Ascending aorta (tissue), 2 donors: ENCODE data around the gene ALG11. TPM values are rescaled to one million over a fixed set of nuclear protein-coding genes. Genes with fewer than 3 reads are reported as not detected.
"Not testable (repeated sequence)": the region's sequence is repeated elsewhere in the genome, so short reads cannot be mapped to it uniquely, and the experiment has no call there.

Experiments
- DNase-seq, 2 donors: peaks; one replicate each; pipeline ENCODE4 v3.0.0-alpha.2; 2019; ENCODE audit warnings: low spot score in 2 of 2
- H3K27ac ChIP-seq, 2 donors: fragments of 200-600 bp; sonication (generic); one replicate each; pipeline ENCODE4 v1.5.1; 2016 to 2017; ENCODE audit warnings: mild to moderate bottlenecking in 1 of 2
- H3K27me3 ChIP-seq: fragments of 200-600 bp; sonication (generic); one replicate; pipeline ENCODE4 v1.5.1; 2017
- H3K36me3 ChIP-seq, 2 donors: fragments of 200-600 bp; sonication (generic); one replicate each; pipeline ENCODE4 v1.5.1; 2016
- H3K4me1 ChIP-seq, 2 donors: fragments of 200-600 bp; sonication (generic); one replicate each; pipeline ENCODE4 v1.5.1; 2016 to 2017; ENCODE audit warnings: mild to moderate bottlenecking in 1 of 2
- H3K4me3 ChIP-seq, 2 donors: fragments of 200-600 bp; sonication (generic); one replicate each; pipeline ENCODE4 v1.5.1; 2016 to 2017; ENCODE audit warnings: mild to moderate bottlenecking in 1 of 2
- H3K9me3 ChIP-seq, 2 donors: fragments of 200-600 bp; sonication (generic); one replicate each; pipeline ENCODE4 v1.5.1; 2016
- CTCF ChIP-seq, 3 experiments: fragments of 200-600 bp in 2 of 3; fragments of 450-650 bp in 1 of 3; sonication (generic) in 2 of 3; IDR thresholded peaks; one replicate each; pipeline ENCODE4 v1.5.1; 2016 to 2019; ENCODE audit warnings: antibody characterized with exemption in 3 of 3, mild to moderate bottlenecking in 1 of 3, moderate library complexity in 1 of 3
- intact Hi-C: fragments of 100-400 bp; cut with DNase I; formaldehyde crosslinking; loops from one replicate; pipeline ENCODE4 v1.15.1; 2023
- total RNA-seq: library from RNA; depleted of rRNA; stranded (reverse); fragments of >200 nt; gene quantifications from one replicate; pipeline ENCODE4 v1.1.0, GENCODE V29; 2016

The ALG11 gene
- total RNA-seq, 1 donor from 2014 or later, result 13.6 TPM

DNA sequence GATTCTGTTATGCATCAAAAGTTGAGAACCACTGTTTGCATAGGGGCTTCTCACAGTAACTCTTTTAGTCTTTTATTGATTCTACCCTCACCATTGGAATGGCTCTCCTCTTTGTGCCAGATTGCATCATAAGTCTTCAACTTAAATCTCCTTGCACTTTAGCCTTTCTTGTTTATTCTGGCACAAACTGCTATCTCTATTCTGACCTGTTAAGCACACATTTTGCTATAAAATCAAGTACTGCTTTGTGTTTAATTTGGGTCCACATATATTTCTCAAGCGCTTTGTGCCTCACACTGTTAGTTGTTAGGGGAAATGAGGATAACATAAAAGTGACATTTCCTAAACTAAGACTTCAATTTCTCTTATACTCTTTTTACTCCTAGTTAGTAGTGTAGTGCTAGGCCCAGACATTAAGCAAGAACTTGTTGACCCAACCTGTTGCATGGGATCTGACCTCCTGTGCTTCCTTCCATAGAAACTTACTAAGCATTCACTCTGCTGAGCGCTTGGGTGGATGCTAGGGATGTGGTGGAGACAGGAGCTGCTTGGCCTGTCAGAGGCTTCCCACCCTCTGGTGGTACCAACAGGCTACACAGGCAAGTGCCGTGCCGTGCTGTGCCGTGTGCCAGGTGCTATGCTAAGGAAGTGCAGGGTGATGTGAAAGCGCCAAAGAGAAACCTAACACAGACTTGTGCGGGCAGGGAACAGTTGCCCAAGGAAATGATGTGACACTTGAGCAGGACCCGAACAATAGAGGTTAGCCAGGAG lies 13.5 kb downstream of the ALG11 start:
- H3K4me3 ChIP-seq, result no peak overlapping the region
- TF ChIP-seq CTCF (IDR thresholded peaks at IDR 0.05), result no peak
- peaks cover 65 to 88% of the 10 kb centered on the region in 2 donors for H3K36me3 ChIP-seq
- H3K4me1 ChIP-seq, result no peaks in the 10 kb centered on the region
- H3K9me3 ChIP-seq, result peaks cover 6 to 12% of the 10 kb centered on the region in 2 donors
- H3K27me3 ChIP-seq, result no peaks in the 10 kb centered on the region
- intact Hi-C loops, result no loop called here
- no peak for DNase-seq
- H3K27ac ChIP-seq, result no peak overlapping the region

DNA sequence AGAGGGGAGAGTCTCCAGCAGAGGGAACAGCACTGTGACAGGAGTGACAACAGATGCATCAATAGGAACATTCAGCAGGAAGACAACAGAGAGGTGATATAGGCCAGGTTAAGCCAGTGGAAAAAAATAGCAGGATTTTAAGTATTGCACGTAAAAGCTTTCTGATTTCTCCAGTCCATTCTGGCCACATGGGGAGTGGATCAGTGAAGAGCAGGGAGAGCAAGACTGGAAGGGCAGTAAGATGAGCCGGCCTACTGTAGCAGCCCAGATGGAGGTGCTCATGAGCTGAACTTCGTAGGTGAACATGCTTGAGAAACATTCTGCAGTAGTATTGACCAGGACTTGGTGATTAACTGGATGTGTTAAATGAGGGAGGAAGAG lies 14.0 kb downstream of the ALG11 start:
- no peak for TF ChIP-seq CTCF (IDR thresholded peaks at IDR 0.05)
- H3K9me3 ChIP-seq, result peaks cover 6 to 15% of the 10 kb centered on the region in 2 donors
- H3K27me3 ChIP-seq, result no peaks in the 10 kb centered on the region
- H3K4me3 ChIP-seq, result no peak overlapping the region
- intact Hi-C loops, result no loop called here
- no peaks in the 10 kb centered on the region for H3K4me1 ChIP-seq
- H3K27ac ChIP-seq, result no peak overlapping the region
- H3K36me3 ChIP-seq, result peaks cover 65 to 82% of the 10 kb centered on the region in 2 donors
- DNase-seq, result no peak

DNA sequence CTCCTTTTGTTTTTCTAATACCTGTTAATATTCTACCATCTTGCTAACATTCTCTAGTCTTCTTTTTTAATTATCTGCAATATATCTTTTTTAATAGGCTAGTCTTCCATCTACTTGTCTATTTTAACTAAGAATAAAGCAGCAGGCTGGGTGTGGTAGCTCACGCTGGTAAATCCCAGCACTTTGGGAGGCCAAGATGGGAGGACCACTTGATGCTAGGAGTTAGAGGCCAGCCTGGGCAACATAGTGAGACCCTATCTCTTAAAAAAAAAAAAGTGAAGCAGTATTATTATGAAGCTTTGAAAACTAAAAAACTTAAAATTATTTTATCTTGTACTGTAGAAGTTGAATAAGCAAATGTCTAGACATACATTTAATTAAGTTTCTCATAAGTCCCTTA lies 15.6 kb downstream of the ALG11 start:
- TF ChIP-seq CTCF (IDR thresholded peaks at IDR 0.05), result no peak
- no peak overlapping the region for H3K4me3 ChIP-seq
- H3K4me1 ChIP-seq, result no peaks in the 10 kb centered on the region
- no peak overlapping the region for H3K27ac ChIP-seq
- H3K36me3 ChIP-seq, result peaks cover 51 to 66% of the 10 kb centered on the region in 2 donors
- no peak for DNase-seq
- no peaks in the 10 kb centered on the region for H3K27me3 ChIP-seq
- peaks cover 6 to 17% of the 10 kb centered on the region in 2 donors for H3K9me3 ChIP-seq
- intact Hi-C loops, result no loop called here

DNA sequence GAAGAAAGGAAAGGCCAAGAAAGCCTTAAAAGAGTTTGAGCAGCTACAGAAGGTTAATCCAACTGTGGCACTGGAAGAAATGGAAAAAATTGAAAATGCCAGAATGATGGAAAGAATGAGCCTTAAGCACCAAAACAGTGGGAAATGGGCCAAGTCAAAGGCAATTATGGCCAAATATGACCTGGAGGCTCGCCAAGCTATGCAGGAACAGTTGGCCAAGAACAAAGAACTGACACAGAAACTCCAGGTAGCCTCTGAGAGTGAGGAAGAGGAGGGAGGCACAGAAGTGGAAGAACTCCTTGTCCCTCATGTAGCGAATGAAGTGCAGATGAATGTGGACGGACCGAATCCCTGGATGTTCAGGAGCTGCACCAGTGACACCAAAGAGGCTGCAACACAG lies 17.4 kb downstream of the ALG11 start:
- Histone ChIP-seq H3K36me3 (peaks cover 35 to 49% of the 10 kb centered on the region in 2 donors), H3K27me3 (no peaks in the 10 kb centered on the region), H3K4me1 (no peaks in the 10 kb centered on the region), H3K27ac (no peak overlapping the region), H3K4me3 (no peak overlapping the region), H3K9me3 (peaks cover 6 to 16% of the 10 kb centered on the region in 2 donors)
- DNase-seq, result no peak
- TF ChIP-seq CTCF (IDR thresholded peaks at IDR 0.05), result no peak
- intact Hi-C loops, result no loop called here

GRCh38 chr13:52030401-52030800 lies 18.2 kb downstream of the ALG11 start:
- peaks cover 6 to 16% of the 10 kb centered on the region in 2 donors for H3K9me3 ChIP-seq
- peaks cover 31 to 41% of the 10 kb centered on the region in 2 donors for H3K36me3 ChIP-seq
- intact Hi-C loops, H3K4me3 ChIP-seq, H3K27me3 ChIP-seq, DNase-seq, H3K4me1 ChIP-seq, H3K27ac ChIP-seq: not testable (repeated sequence)

GRCh38 chr13:52033039-52033438 lies 20.8 kb downstream of the ALG11 start:
- TF ChIP-seq CTCF (IDR thresholded peaks at IDR 0.05), result no peak
- no peak for DNase-seq
- no peak overlapping the region for H3K27ac ChIP-seq
- H3K4me3 ChIP-seq, result no peak overlapping the region
- H3K9me3 ChIP-seq, result peaks cover 0 to 16% of the 10 kb centered on the region in 2 donors
- H3K4me1 ChIP-seq, result no peaks in the 10 kb centered on the region
- H3K36me3 ChIP-seq, result peaks cover 14 to 19% of the 10 kb centered on the region in 2 donors
- no peaks in the 10 kb centered on the region for H3K27me3 ChIP-seq
- intact Hi-C loops, result no loop called here
